OCI-LY3 (cell line): ENCODE measurements around the gene B4GALNT3.

Experiments used
- H2AFZ ChIP-seq: fragments of 200-600, 300-600 bp; shearing (Covaris generic); 2 replicates; pipeline ENCODE4 v1.6.0; 2014; ENCODE audit warnings: antibody characterized with exemption, low read depth, low read length
- H3K27ac ChIP-seq: fragments of 200-600, 300-600 bp; sonication (generic); 2 replicates; pipeline ENCODE4 v1.5.1; 2014; ENCODE audit warnings: mild to moderate bottlenecking, low read length, moderate library complexity, mixed read lengths
- H3K27me3 ChIP-seq: fragments of 200-600, 300-600 bp; sonication (generic); 2 replicates; pipeline ENCODE4 v1.6.1; 2014; ENCODE audit warnings: low read depth, low read length, mixed read lengths
- H3K36me3 ChIP-seq: fragments of 200-600, 300-600 bp; sonication (generic); replicated peaks from 2 replicates; pipeline ENCODE3; 2014; ENCODE audit warnings: low read depth, low read length, mixed read lengths
- H3K4me1 ChIP-seq: fragments of 300-600, 200-600 bp; sonication (generic); 2 replicates; pipeline ENCODE4 v1.6.1; 2014; ENCODE audit warnings: low read length, mixed read lengths
- H3K4me2 ChIP-seq: fragments of 200-600, 300-600 bp; sonication (generic); 2 replicates; pipeline ENCODE4 v1.6.1; 2014; ENCODE audit warnings: low read length, mixed read lengths
- H3K4me3 ChIP-seq: fragments of 300-600, 200-600 bp; sonication (generic); 2 replicates; pipeline ENCODE4 v1.5.1; 2014; ENCODE audit warnings: antibody characterized with exemption, mild to moderate bottlenecking, low read length, moderate library complexity
- H3K79me2 ChIP-seq: fragments of 300-600, 200-600 bp; shearing (Covaris generic); 2 replicates; pipeline ENCODE4 v1.6.1; 2014; ENCODE audit warnings: mild to moderate bottlenecking, low read length, mixed read lengths
- H3K9ac ChIP-seq: fragments of 300-600, 200-600 bp; shearing (Covaris generic); 2 replicates; pipeline ENCODE4 v1.6.0; 2014; ENCODE audit warnings: mild to moderate bottlenecking, low read length, moderate library complexity
- H3K9me3 ChIP-seq: fragments of 200-600, 300-600 bp; shearing (Covaris generic); 2 replicates; pipeline ENCODE4 v1.6.1; 2014; ENCODE audit warnings: low read length, mixed read lengths; ENCODE audit not compliant: insufficient read depth
- H4K20me1 ChIP-seq: fragments of 200-600, 300-600 bp; sonication (generic); 2 replicates; pipeline ENCODE4 v1.6.1; 2016; ENCODE audit warnings: low read length, mixed read lengths; ENCODE audit not compliant: insufficient read depth
- CTCF ChIP-seq: fragments of 200-600, 300-600 bp; sonication (generic); IDR thresholded peaks from 2 replicates; pipeline ENCODE4 v1.5.1; 2014; ENCODE audit warnings: antibody characterized with exemption, low read length, low read depth
- EZH2phosphoT487 ChIP-seq: fragments of 200-600 bp; shearing (Covaris generic); IDR thresholded peaks from 2 replicates; pipeline ENCODE4 v1.6.1; 2018; ENCODE audit warnings: antibody characterized with exemption, mixed run types, low read depth

B4GALNT3 gene

GRCh38 chr12:549476-550082, 89.8 kb downstream of the B4GALNT3 start:
- Histone ChIP-seq H3K27ac (no peak overlapping the region), H3K36me3 (no peaks in the 10 kb centered on the region), H3K4me1 (peaks cover 13% of the 10 kb centered on the region; the same call in 1 of the 2 replicates), H3K4me2 (no peak overlapping the region), H3K9ac (no peak overlapping the region), H3K79me2 (no peaks in the 10 kb centered on the region), H4K20me1 (no peaks in the 10 kb centered on the region), H3K27me3 (peaks cover 33% of the 10 kb centered on the region), H2AFZ (no peak overlapping the region), H3K4me3 (no peak overlapping the region), H3K9me3 (no peaks in the 10 kb centered on the region)
- TF ChIP-seq CTCF (no peak), EZH2phosphoT487 (no peak)

GRCh38 chr12:550473-551260, 90.9 kb downstream of the B4GALNT3 start:
- Histone ChIP-seq H3K4me3 (no peak overlapping the region), H2AFZ (no peak overlapping the region), H3K36me3 (no peaks in the 10 kb centered on the region), H3K27me3 (peaks cover 24% of the 10 kb centered on the region), H3K9ac (no peak overlapping the region), H4K20me1 (no peaks in the 10 kb centered on the region), H3K79me2 (no peaks in the 10 kb centered on the region), H3K27ac (no peak overlapping the region), H3K4me1 (peaks cover 13% of the 10 kb centered on the region; the same call in 1 of the 2 replicates), H3K9me3 (no peaks in the 10 kb centered on the region), H3K4me2 (no peak overlapping the region)
- TF ChIP-seq EZH2phosphoT487 (no peak), CTCF (no peak)

GRCh38 chr12:552466-552865, 92.7 kb downstream of the B4GALNT3 start:
- Histone ChIP-seq H3K36me3 (no peaks in the 10 kb centered on the region), H3K4me3 (no peak overlapping the region), H3K79me2 (no peaks in the 10 kb centered on the region), H3K4me2 (no peak overlapping the region), H3K27me3 (peaks cover 23% of the 10 kb centered on the region), H3K9me3 (no peaks in the 10 kb centered on the region), H3K9ac (no peak overlapping the region), H3K27ac (no peak overlapping the region), H4K20me1 (no peaks in the 10 kb centered on the region), H2AFZ (no peak overlapping the region), H3K4me1 (0 out of 2 replicates have a peak, but pooled peaks cover 2% of the 10 kb centered on the region)
- TF ChIP-seq EZH2phosphoT487 (no peak), CTCF (no peak)

- no peaks in the 10 kb centered on the region for H3K4me1 ChIP-seq
- peaks cover 15% of the 10 kb centered on the region for H3K27me3 ChIP-seq
- H4K20me1 ChIP-seq = no peaks in the 10 kb centered on the region
- no peak overlapping the region for H2AFZ ChIP-seq
- no peak overlapping the region for H3K27ac ChIP-seq
- no peak overlapping the region for H3K9ac ChIP-seq
- TF ChIP-seq CTCF = no peak
- TF ChIP-seq EZH2phosphoT487 = no peak
- no peaks in the 10 kb centered on the region for H3K9me3 ChIP-seq
- no peaks in the 10 kb centered on the region for H3K79me2 ChIP-seq
- no peaks in the 10 kb centered on the region for H3K36me3 ChIP-seq
- no peak overlapping the region for H3K4me3 ChIP-seq
- H3K4me2 ChIP-seq = no peak overlapping the region
Measured at GRCh38 chr12:553216-554000, 93.7 kb downstream of the B4GALNT3 start.
